Spleen (tissue), 11 donors: ENCODE results near the gene HYCC1. TPM values are rescaled to one million over a fixed set of nuclear protein-coding genes. Genes with fewer than 3 reads are reported as not detected.

Experiments
- DNase-seq: peaks from one replicate; pipeline ENCODE4 v3.0.0-alpha.2; 2020
- H3K27ac ChIP-seq, 8 donors: fragments of 200-600 bp; sonication (generic) in 7 of 8; 1 replicate in 4 of 8; 2 replicates in 4 of 8; pipeline versions ENCODE4 v1.5.0 to v1.8.0; 2016 to 2021; ENCODE audit warnings: inconsistent platforms in 4 of 8, mild to moderate bottlenecking in 4 of 8, moderate library complexity in 1 of 8
- H3K27me3 ChIP-seq, 7 donors: fragments of 200-600 bp; sonication (generic) in 6 of 7; replicated peaks in 1 of 7; 1 replicate in 4 of 7; 2 replicates in 3 of 7; pipeline versions ENCODE4 v1.5.0 to v1.8.0; 2016 to 2021; ENCODE audit warnings: inconsistent platforms in 3 of 7, mild to moderate bottlenecking in 1 of 7
- H3K36me3 ChIP-seq, 6 donors: fragments of 200-600 bp; sonication (generic) in 5 of 6; 1 replicate in 4 of 6; 2 replicates in 2 of 6; pipeline versions ENCODE4 v1.5.0 to v1.8.0; 2016 to 2021; ENCODE audit warnings: inconsistent platforms in 2 of 6
- H3K4me1 ChIP-seq, 6 donors: fragments of 200-600 bp; sonication (generic) in 5 of 6; 1 replicate in 3 of 6; 2 replicates in 3 of 6; pipeline versions ENCODE4 v1.5.0 to v1.8.0; 2016 to 2021; ENCODE audit warnings: inconsistent platforms in 3 of 6
- H3K4me3 ChIP-seq, 8 donors: fragments of 200-600 bp; sonication (generic) in 7 of 8; 1 replicate in 4 of 8; 2 replicates in 4 of 8; pipeline versions ENCODE4 v1.5.0 to v1.8.0; 2016 to 2021; ENCODE audit warnings: inconsistent platforms in 4 of 8, mild to moderate bottlenecking in 4 of 8, moderate library complexity in 2 of 8
- H3K9me3 ChIP-seq, 8 donors: fragments of 200-600 bp; sonication (generic) in 7 of 8; 1 replicate in 4 of 8; 2 replicates in 4 of 8; pipeline versions ENCODE4 v1.5.0 to v1.8.0; 2016 to 2021; ENCODE audit warnings: inconsistent platforms in 4 of 8
- CTCF ChIP-seq, 11 experiments: fragments of 200-600 bp in 7 of 11; fragments of 450-650 bp in 4 of 11; sonication (generic) in 4 of 11; IDR thresholded peaks in 8 of 11; conservative IDR thresholded peaks in 3 of 11; 1 replicate in 7 of 11; 2 replicates in 4 of 11; pipeline versions ENCODE4 v1.4.0 to v1.8.0; 2016 to 2021; ENCODE audit warnings: antibody characterized with exemption in 11 of 11, inconsistent platforms in 4 of 11, mild to moderate bottlenecking in 1 of 11
- POLR2A ChIP-seq, 3 donors: fragments of 450-650 bp; IDR thresholded peaks; one replicate each; pipeline ENCODE4 v1.5.1; 2017; ENCODE audit warnings: antibody characterized with exemption in 3 of 3, mild to moderate bottlenecking in 1 of 3
- POLR2AphosphoS5 ChIP-seq, 3 donors: sonication (generic); formaldehyde crosslinking; IDR thresholded peaks; one replicate each; pipeline ENCODE4 v1.5.1; 2017; ENCODE audit warnings: antibody characterized with exemption in 3 of 3
- WGBS, 5 donors: extraction: QIAGEN DNeasy Blood & Tissue Kit in 3 of 5; methylation state at CpG; one replicate each; pipeline versions ENCODE4 v1.1.5 to v1.1.7; 2013 to 2018; 5-methylcytosine and 5-hydroxymethylcytosine counted together
- intact Hi-C: fragments of 100-400 bp; cut with DNase I; formaldehyde crosslinking; loops from one replicate; pipeline ENCODE4 v1.15.0; 2023; ENCODE audit warnings: low total_unique reads
- polyA plus RNA-seq, 3 donors: library from polyadenylated mRNA; stranded (reverse); fragments of 200-250 nt; gene quantifications; one replicate each; pipeline ENCODE4 v1.2.1, GENCODE V29; 2013
- total RNA-seq, 7 donors: library from RNA; depleted of rRNA in 3 of 7; stranded (reverse); fragments of >200 nt in 3 of 7; fragmentation: NEBNext Ultra II Directional in 4 of 7; extraction: Animal tissue kit (Norgen Biotek cat#: 25700) in 4 of 7; gene quantifications; one replicate each; pipeline versions ENCODE4 v1.1.0 to v1.2.1, GENCODE V29; 2016 to 2021
- donor health status: healthy with polysubstance abuse.
- donor health status: DM: no; HTN: no; CAD: no; lungs with moderate emphysema.
- donor health status: DM: no; HTN: no; CAD: no.
- donor health status: Bipolar disorder and iron deficiency.
- donor health status: healthy.
- donor health status: DM: no; HTN: no; CAD: no.
- donor health status: DM: yes; HTN: yes; CAD: no.

The HYCC1 gene
- total and polyA plus RNA-seq, 10 donors = 4.0 to 59.0 (median 42.7) TPM

GRCh38 chr7:23026164-23026563 lies 12.2 kb upstream of the HYCC1 start:
- Histone ChIP-seq H3K27me3 (no peaks in the 10 kb centered on the region), H3K9me3 (no peaks in the 10 kb centered on the region), H3K27ac (no peak overlapping the region), H3K36me3 (no peaks in the 10 kb centered on the region), H3K4me1 (peaks cover 0 to 25% (median 7%) of the 10 kb centered on the region in 6 donors), H3K4me3 (no peak overlapping the region)
- intact Hi-C loops = no loop called here
- TF ChIP-seq POLR2A (IDR thresholded peaks at IDR 0.05) = no peak
- no peak for TF ChIP-seq POLR2AphosphoS5 (IDR thresholded peaks at IDR 0.05)
- TF ChIP-seq CTCF (IDR thresholded peaks at IDR 0.05 in 8 of 11, conservative IDR thresholded peaks at IDR 0.05 in 3 of 11) = no peak
- 73 to 95% (median 84%) methylated on average over 4 of the region's 4 CpGs for WGBS, 5 donors
- no peak for DNase-seq

- Histone ChIP-seq H3K36me3 (no peaks in the 10 kb centered on the region), H3K27me3 (no peaks in the 10 kb centered on the region), H3K9me3 (no peaks in the 10 kb centered on the region), H3K27ac (peak overlapping the region in 5 of 8 donors; percentile 37 to 68 (median 51)), H3K4me1 (peaks cover 0 to 39% (median 7%) of the 10 kb centered on the region in 6 donors), H3K4me3 (no peak overlapping the region)
- WGBS, 5 donors = 54 to 78% (median 62%) methylated on average over 2 of the region's 2 CpGs
- TF ChIP-seq CTCF (IDR thresholded peaks at IDR 0.05 in 8 of 11, conservative IDR thresholded peaks at IDR 0.05 in 3 of 11) (no peak), POLR2A (IDR thresholded peaks at IDR 0.05) (no peak), POLR2AphosphoS5 (IDR thresholded peaks at IDR 0.05) (no peak)
- intact Hi-C loops = no loop called here
- DNase-seq = no peak
Measured at GRCh38 chr7:23024454-23024853, 10.5 kb upstream of the HYCC1 start.

GRCh38 chr7:23022851-23023250 lies 8.9 kb upstream of the HYCC1 start:
- DNase-seq = no peak
- Histone ChIP-seq H3K27ac (peak overlapping the region in 6 of 8 donors; percentile 15 to 68 (median 46)), H3K36me3 (no peaks in the 10 kb centered on the region), H3K27me3 (no peaks in the 10 kb centered on the region), H3K4me3 (no peak overlapping the region), H3K9me3 (no peaks in the 10 kb centered on the region), H3K4me1 (peaks cover 0 to 50% (median 12%) of the 10 kb centered on the region in 6 donors)
- intact Hi-C loops = no loop called here
- TF ChIP-seq POLR2AphosphoS5 (IDR thresholded peaks at IDR 0.05) (no peak), POLR2A (IDR thresholded peaks at IDR 0.05) (no peak), CTCF (IDR thresholded peaks at IDR 0.05 in 8 of 11, conservative IDR thresholded peaks at IDR 0.05 in 3 of 11) (no peak)
- WGBS, 5 donors = 74 to 96% (median 90%) methylated on average over 2 of the region's 2 CpGs

- WGBS, 5 donors = 62 to 71% (median 64%) methylated on average over 7 of the region's 7 CpGs
- H3K27me3 ChIP-seq = no peaks in the 10 kb centered on the region
- H3K4me1 ChIP-seq = peaks cover 0 to 56% (median 17%) of the 10 kb centered on the region in 6 donors
- intact Hi-C loops = no loop called here
- H3K9me3 ChIP-seq = no peaks in the 10 kb centered on the region
- H3K36me3 ChIP-seq = no peaks in the 10 kb centered on the region
- no peak overlapping the region for H3K4me3 ChIP-seq
- no peak for TF ChIP-seq CTCF (IDR thresholded peaks at IDR 0.05 in 8 of 11, conservative IDR thresholded peaks at IDR 0.05 in 3 of 11)
- no peak for TF ChIP-seq POLR2A (IDR thresholded peaks at IDR 0.05)
- TF ChIP-seq POLR2AphosphoS5 (IDR thresholded peaks at IDR 0.05) = peak in 1 of 3 donors; percentile 55
- no peak for DNase-seq
- H3K27ac ChIP-seq = peak overlapping the region in 6 of 8 donors; percentile 15 to 68 (median 46)
Measured at GRCh38 chr7:23022258-23022769, 8.4 kb upstream of the HYCC1 start.
